ENCODE results near the gene ERBB2. TPM values are rescaled to one million over a fixed set of nuclear protein-coding genes. Genes with fewer than 3 reads are reported as not detected.

The ERBB2 gene
- total and polyA plus RNA-seq, 9 of the 15 experiments (the other 6 are each of a cell fraction or from before 2014, with no cell fraction given): 0.74 to 5.6 (median 3.3) TPM

- peak; percentile 53 for TF ChIP-seq CREB1 (IDR thresholded peaks at IDR 0.05)
- TF ChIP-seq CREB1 (CRISPR knock-in tag; IDR thresholded peaks at IDR 0.05): 0 out of 2 replicates have a peak, but pooled peaks have one; percentile 8
- peak; percentile 39; the same call in 1 of the 2 replicates for TF ChIP-seq NCOA1 (IDR thresholded peaks at IDR 0.05; ENCODE audit: low read depth)
- TF ChIP-seq ATF4 (CRISPR knock-in tag; IDR thresholded peaks at IDR 0.05): 0 out of 2 replicates have a peak, but pooled peaks have one; percentile 26
- TF ChIP-seq SNRNP70 (optimal IDR thresholded peaks at IDR 0.05; ENCODE audit: low read depth, low read length): no peak
- peak; percentile 96 for TF ChIP-seq PKNOX1 (IDR thresholded peaks at IDR 0.05)
- TF ChIP-seq POLR2H (tag; IDR thresholded peaks at IDR 0.05; ENCODE audit: low read depth): no peak
- TF ChIP-seq ZNF253 (CRISPR knock-in tag; conservative IDR thresholded peaks at IDR 0.05): no peak
- TF ChIP-seq KAT7 (CRISPR knock-in tag; IDR thresholded peaks at IDR 0.05; ENCODE audit: borderline replicate concordance): no peak
- no peak for TF ChIP-seq DDX20 (tag; IDR thresholded peaks at IDR 0.05; ENCODE audit: low read depth)
- TF ChIP-seq EZH2 (IDR thresholded peaks at IDR 0.05; ENCODE audit: borderline replicate concordance, low read depth, low read length): no peak
- peak; percentile 52; the same call in 1 of the 2 replicates for TF ChIP-seq NFE2L1 (tag; IDR thresholded peaks at IDR 0.05; ENCODE audit: borderline replicate concordance, low read depth)
- peak; percentile 48; the same call in 1 of the 2 replicates for TF ChIP-seq TAL1 (IDR thresholded peaks at IDR 0.05)
- TF ChIP-seq ETV1 (tag; conservative IDR thresholded peaks at IDR 0.05; ENCODE audit: low read depth): peak; percentile 68
- TF ChIP-seq RB1 (IDR thresholded peaks at IDR 0.05; ENCODE audit: low read depth): no peak
- TF ChIP-seq POLR2AphosphoS5 (IDR thresholded peaks at IDR 0.05; ENCODE audit: control insufficient read depth, insufficient read depth, low read depth, low read length): peak; percentile 53; the same call in 1 of the 2 replicates
- 0 out of 2 replicates have a peak, but pooled peaks have one; percentile 18 for TF ChIP-seq SMARCA5 (IDR thresholded peaks at IDR 0.05)
- TF ChIP-seq PRMT5 (CRISPR knock-in tag; IDR thresholded peaks at IDR 0.05): no peak
- TF ChIP-seq REST (IDR thresholded peaks at IDR 0.05; ENCODE audit: borderline replicate concordance): peak; percentile 72
- no peak for TF ChIP-seq REST (CRISPR knock-in tag; IDR thresholded peaks at IDR 0.05; ENCODE audit: low read depth)
Observed at GRCh38 chr17:39650121-39650579, 49.7 kb upstream of the ERBB2 start (continued).
